Omental fat pad (tissue), 4 donors: Measurements from ENCODE around the gene TNRC18. TPM values are rescaled to one million over a fixed set of nuclear protein-coding genes. Genes with fewer than 3 reads are reported as not detected.

Source experiments
- ATAC-seq: fragments of 150-250 bp; one replicate; pipeline ENCODE4 v1.9.1; 2016; ENCODE audit warnings: mild to moderate bottlenecking, moderate library complexity; ENCODE audit not compliant: low FRiP score
- DNase-seq: peaks from one replicate; pipeline ENCODE4 v3.0.0-alpha.2; 2019; ENCODE audit warnings: low spot score
- CTCF ChIP-seq, 3 donors: fragments of 450-650 bp; IDR thresholded peaks; one replicate each; pipeline ENCODE4 v1.5.1; 2016 to 2017; ENCODE audit warnings: antibody characterized with exemption in 3 of 3, mild to moderate bottlenecking in 3 of 3, moderate library complexity in 2 of 3
- total RNA-seq, 4 donors: library from RNA; depleted of rRNA; stranded (reverse); fragments of >200 nt; gene quantifications; one replicate each; pipeline ENCODE4 v1.1.0, GENCODE V29; 2016

Gene TNRC18
- total RNA-seq, 4 donors from 2014 or later = 26.0 to 62.4 (median 29.4) TPM

GRCh38 chr7:5422396-5423305, 983 bp downstream of the TNRC18 start:
- DNase-seq (no peak), ATAC-seq (no peak)
- TF ChIP-seq CTCF (IDR thresholded peaks at IDR 0.05) = no peak

GRCh38 chr7:5421714-5422395, 1.8 kb downstream of the TNRC18 start:
- no peak for ATAC-seq
- no peak for TF ChIP-seq CTCF (IDR thresholded peaks at IDR 0.05)
- no peak for DNase-seq

DNA sequence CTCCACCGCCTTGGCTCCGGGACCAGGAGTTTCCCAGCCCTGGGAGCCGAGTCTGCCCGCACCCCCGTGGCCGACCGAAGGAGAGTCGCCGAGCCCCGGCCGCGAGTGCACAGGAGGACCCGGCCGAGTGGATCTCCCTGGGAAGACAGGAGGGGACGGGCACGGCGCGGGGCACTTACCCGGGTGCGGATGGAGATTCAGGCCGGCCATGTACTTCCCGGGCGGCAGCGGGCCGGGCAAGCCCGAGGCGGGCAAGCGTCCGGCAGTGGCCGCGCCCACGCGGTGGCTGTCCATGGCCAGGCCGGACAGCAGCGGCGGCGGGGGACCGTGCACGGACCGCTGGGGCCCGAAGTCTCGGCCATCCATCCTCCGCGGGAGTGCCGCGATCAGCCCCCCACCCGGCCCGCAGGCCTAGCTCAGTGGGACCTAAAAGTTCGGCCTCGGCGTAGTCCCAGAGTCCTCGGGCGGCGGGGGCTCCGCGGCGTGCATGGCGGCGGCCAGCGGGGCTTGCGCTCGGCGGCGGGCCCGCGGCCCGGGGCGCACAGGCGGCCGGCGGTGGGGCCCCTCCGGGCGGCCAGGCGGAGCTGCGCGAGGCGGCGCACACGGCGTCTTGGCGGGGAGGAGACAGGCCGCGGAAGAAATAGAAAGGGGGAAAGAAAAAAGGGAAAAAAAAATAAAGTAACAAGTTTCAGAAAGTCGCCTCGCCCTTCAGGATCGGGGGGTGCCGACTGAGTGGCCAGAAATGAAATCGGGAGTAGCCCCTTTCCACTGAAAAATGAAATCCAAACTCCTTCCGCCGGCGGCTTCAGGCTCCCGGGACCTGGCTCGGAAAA, 2.5 kb downstream of the TNRC18 start:
- no peak for TF ChIP-seq CTCF (IDR thresholded peaks at IDR 0.05)
- ATAC-seq (no peak), DNase-seq (no peak)

- no peak for TF ChIP-seq CTCF (IDR thresholded peaks at IDR 0.05)
- no peak for ATAC-seq
- DNase-seq = no peak
Measured at GRCh38 chr7:5420067-5420880, 3.4 kb downstream of the TNRC18 start.

DNA sequence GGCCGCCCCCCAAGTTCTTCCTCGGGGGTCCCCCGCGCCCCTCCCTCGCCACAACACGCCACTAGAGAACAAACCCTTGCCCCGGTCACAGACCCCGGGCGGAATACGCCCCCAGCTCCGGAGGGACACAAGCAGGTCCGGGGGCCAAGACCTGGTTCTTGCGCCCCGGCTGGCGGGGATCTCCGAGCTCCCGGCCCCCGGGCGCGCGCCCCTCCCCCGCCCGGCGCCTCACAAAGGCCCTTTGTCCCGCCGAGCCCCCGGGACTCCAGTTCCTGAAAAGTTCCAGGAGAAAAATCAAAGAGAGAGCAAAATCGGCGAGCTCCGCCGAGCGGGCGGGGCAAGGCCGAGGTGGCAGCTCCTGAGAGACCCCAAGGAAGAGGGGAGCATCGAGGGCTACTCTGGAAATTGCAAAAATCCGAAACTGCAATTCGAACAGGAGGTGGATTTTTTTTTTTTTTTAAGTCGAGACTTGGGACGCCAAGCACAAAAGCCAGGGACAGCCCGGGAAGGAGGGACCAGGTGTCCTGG, 4.0 kb downstream of the TNRC18 start:
- TF ChIP-seq CTCF (IDR thresholded peaks at IDR 0.05) = no peak
- no peak for ATAC-seq
- no peak for DNase-seq

DNA sequence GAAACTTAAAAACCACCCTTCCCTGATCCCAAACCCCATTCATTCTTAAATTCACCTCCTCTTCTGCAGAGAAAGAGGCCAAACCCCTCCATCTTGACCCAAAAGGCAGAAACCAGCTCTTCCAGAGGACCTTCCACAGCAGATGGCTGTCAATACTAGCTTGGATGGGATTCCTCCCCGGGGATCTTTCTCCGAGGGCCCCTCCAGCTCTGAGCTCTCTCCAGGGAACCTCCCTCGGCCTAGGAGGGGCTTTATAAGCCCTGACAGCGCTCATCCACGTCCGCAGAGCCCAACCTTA, 5.4 kb downstream of the TNRC18 start:
- peak; percentile 3 for ATAC-seq
- no peak for DNase-seq
- TF ChIP-seq CTCF (IDR thresholded peaks at IDR 0.05) = no peak
